HG03045 (cell line): ENCODE data around the gene SYAP1.
"Not testable (repeated sequence)": the region's sequence is repeated elsewhere in the genome, so short reads cannot be mapped to it uniquely, and the experiment has no call there.

Experiments used
- ATAC-seq: cut with Tn5 transposase; IDR thresholded peaks from one replicate; pipeline ENCODE4 v1.9.1; 2021; ENCODE audit warnings: mild to moderate bottlenecking, moderate library complexity; ENCODE audit not compliant: unreplicated experiment

Gene SYAP1

DNA sequence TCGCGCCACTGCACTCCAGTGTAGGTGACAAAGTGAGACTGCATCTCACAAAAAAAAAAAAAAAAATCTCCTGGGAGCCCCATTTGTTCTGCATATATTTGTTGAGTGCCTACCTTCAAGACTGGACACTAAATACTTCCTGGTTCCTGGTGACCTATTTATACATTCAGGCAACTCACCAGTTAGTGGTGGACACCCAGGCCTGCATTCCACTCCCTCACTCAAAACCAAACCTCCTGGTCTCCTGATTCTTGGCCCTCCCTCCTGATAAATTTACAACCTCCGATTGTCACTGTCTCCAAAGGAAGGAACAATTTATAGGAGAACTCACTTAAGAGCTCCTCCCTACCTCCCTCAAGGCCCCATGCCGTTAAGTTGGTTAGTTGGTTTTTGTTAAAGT is 3.1 kb downstream of the SYAP1 start:
- ATAC-seq: no peak

GRCh38 chrX:16725072-16725471 is 5.7 kb downstream of the SYAP1 start:
- ATAC-seq: no peak

DNA sequence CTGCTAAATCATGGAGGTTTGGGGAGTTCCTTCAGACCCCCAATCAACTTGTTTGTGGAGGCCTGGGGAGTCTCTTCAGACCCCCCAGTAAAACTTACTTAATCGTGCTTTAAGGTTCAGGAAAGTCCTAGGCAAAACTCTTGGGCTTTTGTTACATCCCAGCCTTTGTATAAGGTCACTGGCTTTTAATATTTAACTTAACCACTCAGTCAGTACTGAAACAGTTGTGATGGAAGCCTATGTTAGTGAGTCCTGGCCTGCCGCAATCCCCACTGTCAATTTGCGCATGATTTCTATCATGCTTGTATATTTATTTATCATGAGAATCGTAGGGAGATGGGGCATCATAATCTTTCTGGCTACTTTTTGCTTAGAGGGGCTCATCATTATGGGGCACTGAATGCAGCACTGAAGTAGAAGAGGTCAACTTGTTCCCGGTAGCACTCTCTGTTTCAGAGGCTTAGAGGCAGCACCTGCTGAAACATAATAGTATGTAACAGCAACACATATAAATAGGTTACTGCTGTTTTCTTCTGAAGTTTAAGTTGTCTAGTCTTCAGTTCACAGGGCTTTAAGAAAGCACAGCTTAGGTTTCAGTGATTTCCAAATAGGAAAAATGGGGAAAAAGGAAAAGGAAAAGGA is 7.1 kb downstream of the SYAP1 start:
- not testable (repeated sequence) for ATAC-seq

DNA sequence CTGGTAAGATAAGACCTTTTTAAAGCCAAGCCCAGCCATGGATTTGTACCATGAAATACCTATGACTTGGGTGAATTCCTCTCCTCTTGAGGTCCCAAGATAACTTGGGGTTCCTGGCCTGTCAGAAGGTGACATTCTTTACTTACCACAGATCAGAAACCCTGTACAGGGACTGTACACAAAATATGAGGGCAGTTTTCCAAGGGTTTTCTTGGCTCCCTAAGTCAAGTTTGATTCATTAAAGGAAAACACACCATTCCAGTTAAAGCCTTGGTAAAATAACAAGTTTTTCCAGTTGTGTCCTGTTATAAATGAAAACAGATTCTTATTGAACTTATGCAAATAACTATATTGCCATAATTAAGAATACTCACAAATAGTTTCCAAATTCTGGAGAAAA is 8.2 kb downstream of the SYAP1 start:
- no peak for ATAC-seq

GRCh38 chrX:16730450-16730849 is 11.0 kb downstream of the SYAP1 start:
- ATAC-seq: no peak

GRCh38 chrX:16733013-16733412 is 13.6 kb downstream of the SYAP1 start:
- no peak for ATAC-seq

- no peak for ATAC-seq
These were observed 17.6 kb downstream of the SYAP1 start for GRCh38 chrX:16737024-16737423.

DNA sequence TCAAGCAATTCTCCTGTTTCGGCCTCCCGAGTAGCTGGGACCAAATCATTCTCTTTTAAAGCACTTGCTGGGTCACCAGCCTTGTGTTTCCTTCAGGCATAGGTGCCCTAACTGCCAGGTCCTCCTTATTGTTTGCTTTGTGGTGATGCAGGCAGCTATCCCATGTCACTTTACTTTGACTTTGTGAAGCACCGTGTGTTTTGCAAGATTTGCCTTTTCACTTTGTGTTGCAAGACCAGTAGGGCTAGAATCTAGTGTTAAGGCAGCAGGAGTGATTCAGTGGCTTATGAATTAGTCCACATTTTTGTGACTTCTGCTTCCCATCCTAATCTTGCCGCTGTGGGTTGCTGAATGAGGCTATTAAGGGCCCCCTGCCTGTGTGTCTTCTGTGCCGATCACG is 20.2 kb downstream of the SYAP1 start:
- no peak for ATAC-seq

DNA sequence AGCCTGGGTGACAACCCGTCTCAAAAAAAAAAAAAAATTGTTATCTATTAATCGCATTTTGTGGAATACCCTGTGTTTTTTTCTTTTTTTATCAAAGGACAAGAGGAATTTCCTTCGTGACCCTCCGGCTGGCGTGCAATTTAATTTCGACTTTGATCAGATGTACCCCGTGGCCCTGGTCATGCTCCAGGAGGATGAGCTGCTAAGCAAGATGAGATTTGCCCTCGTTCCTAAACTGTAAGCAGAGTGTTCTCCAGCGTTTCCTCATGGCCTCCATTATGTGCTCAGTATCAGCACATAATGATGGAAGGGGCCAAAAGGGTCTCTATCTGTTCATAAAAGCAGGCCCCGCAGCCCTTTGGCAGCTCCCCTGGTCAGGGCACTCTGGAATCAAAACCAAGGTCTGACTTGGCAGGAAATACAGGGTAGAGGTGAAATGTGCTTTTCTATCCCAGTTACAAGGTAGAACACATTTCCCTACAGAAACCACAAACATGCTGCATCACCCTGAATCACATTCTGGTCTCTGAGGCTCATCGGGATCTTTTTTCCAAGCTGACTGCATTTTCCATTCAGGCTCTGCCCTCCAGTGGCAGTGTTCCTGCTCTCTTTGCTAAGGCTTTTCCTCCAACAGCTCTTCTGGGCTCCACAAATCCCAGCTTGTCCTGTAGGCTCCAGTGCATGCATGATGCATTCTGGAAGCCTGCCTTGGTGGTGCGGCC is 24.4 kb downstream of the SYAP1 start:
- no peak for ATAC-seq

DNA sequence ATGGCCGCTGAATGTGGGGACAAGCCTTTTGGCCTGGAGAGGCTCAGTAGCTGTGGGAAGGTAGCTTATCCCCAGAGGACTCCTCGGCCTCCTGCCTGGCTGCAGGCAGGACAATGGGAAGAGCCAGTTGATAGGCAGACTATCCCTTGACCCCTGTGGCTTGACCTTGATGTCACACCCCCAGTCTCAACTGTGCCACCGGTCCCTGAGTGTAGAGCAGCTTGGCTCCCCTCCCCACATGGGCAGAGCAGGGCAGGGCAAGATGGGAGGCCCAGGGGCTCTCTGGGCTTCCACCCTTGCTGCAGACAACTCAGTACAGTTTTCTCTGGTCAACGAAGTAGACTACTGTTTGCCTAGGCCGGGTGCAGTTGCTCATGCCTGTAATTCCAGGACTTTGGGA is 25.7 kb downstream of the SYAP1 start:
- ATAC-seq: no peak

GRCh38 chrX:16745659-16746058 is 26.2 kb downstream of the SYAP1 start:
- no peak for ATAC-seq

GRCh38 chrX:16748425-16748824 is 29.0 kb downstream of the SYAP1 start:
- no peak for ATAC-seq

DNA sequence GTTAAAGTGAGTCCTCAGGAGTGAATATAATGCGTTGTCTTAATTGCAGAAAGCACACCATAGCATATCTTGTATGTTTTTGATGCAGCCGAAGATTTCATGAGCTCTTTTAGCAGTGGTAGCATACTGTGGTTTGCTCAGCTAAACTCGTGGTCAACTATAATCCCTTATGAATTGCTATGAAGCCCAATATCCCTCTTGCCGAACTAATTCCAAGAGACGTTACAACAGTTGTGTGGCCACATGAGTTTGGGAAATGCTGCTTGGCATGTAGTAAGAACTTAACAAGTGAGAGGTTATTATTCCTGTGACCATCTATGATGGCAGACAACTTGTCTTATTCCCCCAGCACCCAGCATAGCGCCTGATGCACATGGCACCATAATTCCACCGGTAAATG is 30.7 kb downstream of the SYAP1 start:
- ATAC-seq: no peak

DNA sequence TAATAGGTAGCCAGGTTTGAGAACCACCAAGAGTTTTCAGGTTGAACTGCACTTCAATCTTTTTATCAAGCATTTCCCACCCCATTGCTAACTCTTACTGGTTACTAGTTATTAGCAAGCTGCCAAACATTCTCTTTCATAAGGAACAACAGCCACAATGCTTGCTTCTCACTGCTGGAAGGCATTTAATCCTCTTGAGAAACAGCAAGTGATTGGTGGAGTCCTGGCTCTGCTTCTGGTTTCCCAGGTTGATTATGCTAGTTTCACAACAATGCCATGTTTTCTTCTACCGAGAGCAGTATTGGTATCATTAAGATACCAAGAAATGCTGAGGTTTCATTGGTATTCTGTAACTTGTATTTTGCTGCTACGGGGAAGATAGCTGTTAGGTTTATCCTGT is 34.6 kb downstream of the SYAP1 start:
- ATAC-seq: no peak

DNA sequence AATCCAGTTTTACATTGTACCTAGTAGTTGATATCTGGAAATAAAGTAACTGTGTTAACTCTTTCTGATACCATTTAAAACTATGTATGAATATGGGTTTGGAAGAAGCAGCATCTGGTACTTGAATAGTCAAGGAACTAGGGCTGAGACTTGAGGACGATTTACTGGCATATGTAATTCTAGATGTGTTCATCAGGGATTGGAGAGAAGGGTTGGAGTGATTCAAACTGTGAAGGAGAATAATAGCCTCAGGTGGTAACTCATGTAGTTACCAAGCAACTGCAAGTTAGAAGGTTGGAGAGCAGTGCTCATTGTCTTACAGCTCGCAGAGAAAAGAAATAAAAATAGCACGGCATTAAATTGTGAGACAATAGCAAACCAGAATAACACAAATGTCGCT is 37.3 kb downstream of the SYAP1 start:
- ATAC-seq: no peak

GRCh38 chrX:16761500-16761899 is 42.1 kb downstream of the SYAP1 start:
- not testable (repeated sequence) for ATAC-seq

DNA sequence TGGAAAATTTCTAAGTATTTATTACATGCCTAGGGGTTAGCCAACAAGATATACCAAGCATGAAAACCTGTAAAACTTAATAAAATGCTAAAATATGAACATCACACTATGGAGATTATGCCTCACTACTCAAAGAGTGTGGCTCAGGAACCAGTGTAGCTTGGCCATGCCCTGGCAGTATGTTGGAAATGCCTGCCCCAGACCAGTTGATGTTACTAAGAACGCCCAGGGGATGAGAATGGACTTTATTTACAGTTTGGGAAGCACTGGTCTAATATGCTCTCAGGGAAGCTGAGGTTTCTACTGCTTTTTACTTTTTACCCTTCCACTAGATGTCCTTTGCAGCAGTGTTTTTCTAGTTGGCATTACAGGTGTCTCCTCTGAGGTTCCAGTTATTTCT is 43.2 kb downstream of the SYAP1 start:
- ATAC-seq: no peak

- no peak for ATAC-seq
These were observed 46.2 kb downstream of the SYAP1 start for GRCh38 chrX:16765594-16765993.

DNA sequence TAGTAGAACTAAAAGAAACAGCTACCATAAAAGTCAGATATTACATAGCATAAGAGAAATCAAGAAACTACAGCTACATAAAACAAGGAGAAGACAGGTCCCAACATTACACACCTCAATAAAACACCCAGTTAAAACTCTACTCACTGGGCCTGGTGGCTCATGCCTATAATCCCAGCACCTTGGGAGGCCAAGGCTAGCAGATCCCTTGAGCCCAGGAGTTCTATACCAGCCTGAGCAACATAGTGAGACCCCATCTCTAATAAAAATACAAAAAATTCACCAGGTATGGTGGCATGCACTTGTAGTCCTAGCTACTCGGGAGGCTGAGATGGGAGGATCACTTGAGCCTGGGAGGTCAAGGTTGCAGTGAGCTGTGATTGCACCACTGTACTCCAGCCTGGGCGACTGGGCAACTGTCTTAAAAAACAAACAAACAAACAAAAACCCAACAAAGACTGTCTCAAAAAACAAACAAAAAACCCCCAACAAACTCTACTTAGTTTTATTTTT is 51.6 kb downstream of the SYAP1 start:
- ATAC-seq: no peak

DNA sequence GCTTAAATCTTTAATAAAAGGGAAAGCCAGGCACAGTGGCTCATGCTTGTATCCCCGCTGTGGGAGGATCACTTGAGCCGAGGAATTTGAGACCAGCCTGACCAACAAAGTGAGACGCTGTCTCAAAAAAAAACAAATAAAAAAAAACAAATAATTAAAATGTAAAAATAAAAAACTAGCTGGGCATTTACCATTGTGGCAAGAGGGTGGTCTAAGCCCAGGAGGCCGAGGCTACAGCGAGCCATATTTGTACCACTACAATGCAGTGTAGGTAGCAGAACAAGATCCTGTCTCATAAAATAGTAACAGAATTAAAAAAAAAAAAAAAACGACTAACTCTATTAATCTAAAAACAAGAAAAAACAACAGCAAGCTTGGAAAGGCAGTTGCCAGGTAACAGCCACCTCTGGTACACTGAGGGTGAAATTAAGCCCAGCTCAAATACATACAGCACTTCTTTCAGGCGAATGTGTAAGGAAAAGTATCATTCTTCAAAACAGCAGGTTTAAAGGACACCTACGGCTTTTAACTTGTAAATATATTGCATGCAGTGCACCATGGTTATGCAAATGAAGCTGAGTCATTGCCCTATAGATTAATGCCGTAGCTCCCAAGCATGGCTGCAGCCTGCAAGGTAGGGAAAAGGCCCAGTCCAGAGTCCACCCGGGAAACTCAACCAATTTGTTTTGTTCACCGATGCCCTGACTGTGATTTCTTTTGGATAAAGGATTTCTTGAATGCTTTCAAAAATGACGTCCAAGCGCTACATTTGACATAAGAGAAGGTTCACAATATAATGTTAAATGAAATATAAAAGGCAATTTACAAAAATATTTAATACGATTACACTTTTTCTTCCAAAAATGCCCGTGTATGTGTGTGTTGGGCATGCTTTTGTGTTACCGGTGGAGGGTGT is 52.3 kb downstream of the SYAP1 start:
- ATAC-seq: no peak

- ATAC-seq: no peak
These were observed 53.0 kb downstream of the SYAP1 start for GRCh38 chrX:16772460-16772859.

DNA sequence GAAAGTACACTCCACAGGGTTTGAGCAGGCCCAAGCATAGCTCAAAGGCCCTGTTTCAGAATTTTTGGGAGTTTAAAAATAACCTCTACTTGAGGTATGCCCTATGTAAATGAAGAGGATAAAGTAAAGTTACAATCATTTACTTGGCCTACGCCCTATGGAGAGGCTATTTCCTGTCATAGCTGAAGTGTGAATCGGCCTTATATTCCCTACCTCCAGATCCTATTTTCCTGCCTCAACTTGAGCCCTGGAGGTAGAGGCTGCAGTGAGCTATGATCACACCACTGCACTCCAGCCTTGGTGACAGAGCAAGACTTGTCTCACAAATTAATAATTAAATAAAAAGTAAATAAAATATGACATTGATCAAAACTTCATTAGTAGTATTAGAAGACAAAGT is 55.3 kb downstream of the SYAP1 start:
- ATAC-seq: no peak
